HTR-8/SVneo (cell line): ENCODE data around the gene ST3GAL3.

Source experiments
- DNase-seq: peaks from one replicate; pipeline ENCODE4 v3.0.0; 2011; ENCODE audit warnings: low spot score, mixed read lengths; ENCODE audit not compliant: insufficient read length
- FAIRE-seq: peaks from 2 replicates; lab custom pipeline; 2011; peaks lifted over from hg19 to GRCh38; lab: Jason Lieb, UNC

The ST3GAL3 gene

GRCh38 chr1:43867976-43868740, 160.8 kb downstream of the ST3GAL3 start:
- no peak for FAIRE-seq
- no peak for DNase-seq

- no peak for FAIRE-seq
These were observed 161.4 kb downstream of the ST3GAL3 start for GRCh38 chr1:43868741-43869067.

GRCh38 chr1:43870306-43870705, 163.0 kb downstream of the ST3GAL3 start:
- FAIRE-seq = no peak
- no peak for DNase-seq

More at GRCh38 chr1:43868741-43869067, 161.4 kb downstream of the ST3GAL3 start:
- no peak for DNase-seq

- FAIRE-seq (no peak), DNase-seq (no peak)
These were observed 164.0 kb downstream of the ST3GAL3 start for GRCh38 chr1:43871181-43871910.

- DNase-seq (no peak), FAIRE-seq (no peak)
These were observed 164.9 kb downstream of the ST3GAL3 start for GRCh38 chr1:43872280-43872679.

GRCh38 chr1:43873851-43874250, 166.5 kb downstream of the ST3GAL3 start:
- DNase-seq = no peak
- no peak for FAIRE-seq

- DNase-seq (no peak), FAIRE-seq (no peak)
These were observed 167.4 kb downstream of the ST3GAL3 start for GRCh38 chr1:43874716-43875115.

GRCh38 chr1:43875331-43875730, 168.0 kb downstream of the ST3GAL3 start:
- DNase-seq = no peak
- FAIRE-seq = no peak

- FAIRE-seq (no peak), DNase-seq (no peak)
These were observed 169.8 kb downstream of the ST3GAL3 start for GRCh38 chr1:43877101-43877500.

- FAIRE-seq (no peak), DNase-seq (no peak)
These were observed 171.1 kb downstream of the ST3GAL3 start for GRCh38 chr1:43878440-43878839.

- FAIRE-seq = no peak
These were observed 171.5 kb downstream of the ST3GAL3 start for GRCh38 chr1:43878854-43879253.

GRCh38 chr1:43879414-43879813, 172.1 kb downstream of the ST3GAL3 start:
- FAIRE-seq = no peak
- no peak for DNase-seq

More at GRCh38 chr1:43878854-43879253, 171.5 kb downstream of the ST3GAL3 start:
- no peak for DNase-seq

- no peak for DNase-seq
- no peak for FAIRE-seq
These were observed 172.7 kb downstream of the ST3GAL3 start for GRCh38 chr1:43879996-43880395.

GRCh38 chr1:43880604-43881003, 173.3 kb downstream of the ST3GAL3 start:
- no peak for FAIRE-seq

GRCh38 chr1:43881415-43881814, 174.1 kb downstream of the ST3GAL3 start:
- no peak for FAIRE-seq
- DNase-seq = no peak

More at GRCh38 chr1:43880604-43881003, 173.3 kb downstream of the ST3GAL3 start:
- DNase-seq = no peak

GRCh38 chr1:43882763-43883162, 175.4 kb downstream of the ST3GAL3 start:
- FAIRE-seq (no peak), DNase-seq (no peak)

GRCh38 chr1:43883321-43883720, 176.0 kb downstream of the ST3GAL3 start:
- FAIRE-seq (no peak), DNase-seq (no peak)

- no peak for DNase-seq
- no peak for FAIRE-seq
These were observed 178.0 kb downstream of the ST3GAL3 start for GRCh38 chr1:43885279-43885801.

- no peak for DNase-seq
- FAIRE-seq = no peak
These were observed 180.4 kb downstream of the ST3GAL3 start for GRCh38 chr1:43887748-43888147.

- DNase-seq (no peak), FAIRE-seq (no peak)
These were observed 183.5 kb downstream of the ST3GAL3 start for GRCh38 chr1:43890815-43891214.

- FAIRE-seq (no peak), DNase-seq (no peak)
These were observed 185.7 kb downstream of the ST3GAL3 start for GRCh38 chr1:43893006-43893405.
